ENCODE data around the gene AKAP9. TPM values are rescaled to one million over a fixed set of nuclear protein-coding genes. Genes with fewer than 3 reads are reported as not detected.

The AKAP9 gene
- total and polyA plus RNA-seq, 9 of the 15 experiments (the other 6 are each of a cell fraction or from before 2014, with no cell fraction given) = 25.5 to 80.9 (median 46.3) TPM

DNA sequence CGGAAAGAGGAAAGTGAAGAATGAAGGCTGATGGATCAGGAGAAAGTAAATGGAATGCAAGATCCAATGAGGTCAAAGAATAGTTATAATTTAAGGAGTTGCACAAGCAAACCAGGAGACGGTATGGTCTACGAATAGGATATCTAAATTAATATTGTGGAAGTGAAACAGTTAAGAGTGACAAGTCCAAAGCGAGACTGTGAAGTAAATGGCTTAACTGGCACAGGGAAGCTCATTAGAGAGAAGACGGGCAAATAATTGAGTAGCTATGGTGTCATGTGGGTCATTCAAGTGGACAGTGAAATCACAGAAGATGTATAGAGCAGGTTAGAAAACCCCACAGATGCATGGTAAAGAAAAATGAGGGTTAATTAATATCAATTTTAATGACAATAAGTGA is 190.4 kb downstream of the AKAP9 start (continued):
- TF ChIP-seq, protein P1, sequence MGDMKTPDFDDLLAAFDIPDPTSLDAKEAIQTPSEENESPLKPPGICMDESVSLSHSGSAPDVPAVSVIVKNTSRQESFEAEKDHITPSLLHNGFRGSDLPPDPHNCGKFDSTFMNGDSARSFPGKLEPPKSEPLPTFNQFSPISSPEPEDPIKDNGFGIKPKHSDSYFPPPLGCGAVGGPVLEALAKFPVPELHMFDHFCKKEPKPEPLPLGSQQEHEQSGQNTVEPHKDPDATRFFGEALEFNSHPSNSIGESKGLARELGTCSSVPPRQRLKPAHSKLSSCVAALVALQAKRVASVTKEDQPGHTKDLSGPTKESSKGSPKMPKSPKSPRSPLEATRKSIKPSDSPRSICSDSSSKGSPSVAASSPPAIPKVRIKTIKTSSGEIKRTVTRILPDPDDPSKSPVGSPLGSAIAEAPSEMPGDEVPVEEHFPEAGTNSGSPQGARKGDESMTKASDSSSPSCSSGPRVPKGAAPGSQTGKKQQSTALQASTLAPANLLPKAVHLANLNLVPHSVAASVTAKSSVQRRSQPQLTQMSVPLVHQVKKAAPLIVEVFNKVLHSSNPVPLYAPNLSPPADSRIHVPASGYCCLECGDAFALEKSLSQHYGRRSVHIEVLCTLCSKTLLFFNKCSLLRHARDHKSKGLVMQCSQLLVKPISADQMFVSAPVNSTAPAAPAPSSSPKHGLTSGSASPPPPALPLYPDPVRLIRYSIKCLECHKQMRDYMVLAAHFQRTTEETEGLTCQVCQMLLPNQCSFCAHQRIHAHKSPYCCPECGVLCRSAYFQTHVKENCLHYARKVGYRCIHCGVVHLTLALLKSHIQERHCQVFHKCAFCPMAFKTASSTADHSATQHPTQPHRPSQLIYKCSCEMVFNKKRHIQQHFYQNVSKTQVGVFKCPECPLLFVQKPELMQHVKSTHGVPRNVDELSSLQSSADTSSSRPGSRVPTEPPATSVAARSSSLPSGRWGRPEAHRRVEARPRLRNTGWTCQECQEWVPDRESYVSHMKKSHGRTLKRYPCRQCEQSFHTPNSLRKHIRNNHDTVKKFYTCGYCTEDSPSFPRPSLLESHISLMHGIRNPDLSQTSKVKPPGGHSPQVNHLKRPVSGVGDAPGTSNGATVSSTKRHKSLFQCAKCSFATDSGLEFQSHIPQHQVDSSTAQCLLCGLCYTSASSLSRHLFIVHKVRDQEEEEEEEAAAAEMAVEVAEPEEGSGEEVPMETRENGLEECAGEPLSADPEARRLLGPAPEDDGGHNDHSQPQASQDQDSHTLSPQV (IDR thresholded peaks at IDR 0.05) = no peak
- TF ChIP-seq, protein P2, sequence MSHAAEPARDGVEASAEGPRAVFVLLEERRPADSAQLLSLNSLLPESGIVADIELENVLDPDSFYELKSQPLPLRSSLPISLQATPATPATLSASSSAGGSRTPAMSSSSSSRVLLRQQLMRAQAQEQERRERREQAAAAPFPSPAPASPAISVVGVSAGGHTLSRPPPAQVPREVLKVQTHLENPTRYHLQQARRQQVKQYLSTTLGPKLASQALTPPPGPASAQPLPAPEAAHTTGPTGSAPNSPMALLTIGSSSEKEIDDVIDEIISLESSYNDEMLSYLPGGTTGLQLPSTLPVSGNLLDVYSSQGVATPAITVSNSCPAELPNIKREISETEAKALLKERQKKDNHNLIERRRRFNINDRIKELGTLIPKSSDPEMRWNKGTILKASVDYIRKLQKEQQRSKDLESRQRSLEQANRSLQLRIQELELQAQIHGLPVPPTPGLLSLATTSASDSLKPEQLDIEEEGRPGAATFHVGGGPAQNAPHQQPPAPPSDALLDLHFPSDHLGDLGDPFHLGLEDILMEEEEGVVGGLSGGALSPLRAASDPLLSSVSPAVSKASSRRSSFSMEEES (CRISPR knock-in tag; IDR thresholded peaks at IDR 0.05) = no peak
- TF ChIP-seq FOXA3 (CRISPR knock-in tag; conservative IDR thresholded peaks at IDR 0.05 in 1 of 2, IDR thresholded peaks at IDR 0.05 in 1 of 2) = no peak
- TF ChIP-seq HDAC6 (IDR thresholded peaks at IDR 0.05; ENCODE audit: low read depth, low read length) = no peak
- no peak for TF ChIP-seq SRSF7 (optimal IDR thresholded peaks at IDR 0.05; ENCODE audit: low read depth, low read length)
- TF ChIP-seq PPARD (CRISPR knock-in tag; IDR thresholded peaks at IDR 0.05) = no peak
- TF ChIP-seq SOX6 (IDR thresholded peaks at IDR 0.05) = no peak
